ENCODE measurements around the gene PDE2A.

Gene PDE2A

GRCh38 chr11:72586321-72587090 is 87.7 kb downstream of the PDE2A start:
- peak; percentile 50 for DNase-seq

- DNase-seq, result peak; percentile 83
Observed at GRCh38 chr11:72585762-72586311, 88.4 kb downstream of the PDE2A start.

GRCh38 chr11:72584939-72585597 is 89.2 kb downstream of the PDE2A start:
- no peak for DNase-seq

GRCh38 chr11:72584293-72584938 is 89.8 kb downstream of the PDE2A start:
- DNase-seq, result no peak

GRCh38 chr11:72583616-72584292 is 90.5 kb downstream of the PDE2A start:
- no peak for DNase-seq

GRCh38 chr11:72583177-72583553 is 91.1 kb downstream of the PDE2A start:
- no peak for DNase-seq

- no peak for DNase-seq
Observed at GRCh38 chr11:72582206-72583176, 91.7 kb downstream of the PDE2A start.

GRCh38 chr11:72581067-72581466 is 93.2 kb downstream of the PDE2A start:
- DNase-seq, result no peak

GRCh38 chr11:72580642-72580950 is 93.6 kb downstream of the PDE2A start:
- DNase-seq, result no peak

- peak; percentile 31 for DNase-seq
Observed at GRCh38 chr11:72579816-72580641, 94.2 kb downstream of the PDE2A start.

GRCh38 chr11:72578991-72579815 is 95.0 kb downstream of the PDE2A start:
- DNase-seq, result no peak

- DNase-seq, result no peak
Observed at GRCh38 chr11:72578566-72578965, 95.7 kb downstream of the PDE2A start.

GRCh38 chr11:72578051-72578450 is 96.2 kb downstream of the PDE2A start:
- DNase-seq, result no peak

- no peak for DNase-seq
Observed at GRCh38 chr11:72577271-72577721, 96.9 kb downstream of the PDE2A start.

- no peak for DNase-seq
Observed at GRCh38 chr11:72576661-72577060, 97.6 kb downstream of the PDE2A start.

- no peak for DNase-seq
Observed at GRCh38 chr11:72576243-72576595, 98.0 kb downstream of the PDE2A start.

GRCh38 chr11:72575533-72576242 is 98.5 kb downstream of the PDE2A start:
- no peak for DNase-seq

- no peak for DNase-seq
Observed at GRCh38 chr11:72574548-72575460, 99.4 kb downstream of the PDE2A start.
